Large intestine (tissue), 3 donors: ENCODE results near the gene GALNT12. TPM values are rescaled to one million over a fixed set of nuclear protein-coding genes. Genes with fewer than 3 reads are reported as not detected.
A peak's percentile ranks its signal among the peaks of the same experiment; 100 is the strongest.

ENCODE experiments used
- DNase-seq, 2 donors: peaks; one replicate each; pipeline versions ENCODE4 v3.0.0 to v3.0.0-alpha.2; 2013
- H3K27ac ChIP-seq: one replicate; pipeline ENCODE4 v1.5.1; 2013; ENCODE audit warnings: low read length
- H3K27me3 ChIP-seq: 2 replicates; pipeline ENCODE4 v1.6.1; 2013; ENCODE audit warnings: low read length; ENCODE audit not compliant: control insufficient read depth, insufficient read depth
- H3K36me3 ChIP-seq: 2 replicates; pipeline ENCODE4 v1.6.1; 2013; ENCODE audit warnings: low read length; ENCODE audit not compliant: control insufficient read depth, insufficient read depth
- H3K4me1 ChIP-seq: one replicate; pipeline ENCODE4 v1.6.1; 2013; ENCODE audit warnings: low read length; ENCODE audit not compliant: control insufficient read depth, insufficient read depth
- H3K4me3 ChIP-seq: one replicate; pipeline ENCODE4 v1.5.1; 2013; ENCODE audit warnings: low read length
- H3K9me3 ChIP-seq: one replicate; pipeline ENCODE4 v1.6.1; 2013; ENCODE audit warnings: mild to moderate bottlenecking, low read depth, low read length, moderate library complexity; ENCODE audit not compliant: control insufficient read depth
- WGBS: methylation state at CpG from one replicate; pipeline ENCODE4 v1.1.5; 2013; ENCODE audit warnings: low lambda C conversion rate; ENCODE audit not compliant: insufficient coverage; 5-methylcytosine and 5-hydroxymethylcytosine counted together
- polyA plus RNA-seq: library from polyadenylated mRNA; unstranded; fragments of 120-200 nt; gene quantifications from one replicate; pipeline ENCODE4 v1.2.1, GENCODE V29; 2013

GALNT12 gene
- polyA plus RNA-seq, 1 donor, result 45.6 TPM

DNA sequence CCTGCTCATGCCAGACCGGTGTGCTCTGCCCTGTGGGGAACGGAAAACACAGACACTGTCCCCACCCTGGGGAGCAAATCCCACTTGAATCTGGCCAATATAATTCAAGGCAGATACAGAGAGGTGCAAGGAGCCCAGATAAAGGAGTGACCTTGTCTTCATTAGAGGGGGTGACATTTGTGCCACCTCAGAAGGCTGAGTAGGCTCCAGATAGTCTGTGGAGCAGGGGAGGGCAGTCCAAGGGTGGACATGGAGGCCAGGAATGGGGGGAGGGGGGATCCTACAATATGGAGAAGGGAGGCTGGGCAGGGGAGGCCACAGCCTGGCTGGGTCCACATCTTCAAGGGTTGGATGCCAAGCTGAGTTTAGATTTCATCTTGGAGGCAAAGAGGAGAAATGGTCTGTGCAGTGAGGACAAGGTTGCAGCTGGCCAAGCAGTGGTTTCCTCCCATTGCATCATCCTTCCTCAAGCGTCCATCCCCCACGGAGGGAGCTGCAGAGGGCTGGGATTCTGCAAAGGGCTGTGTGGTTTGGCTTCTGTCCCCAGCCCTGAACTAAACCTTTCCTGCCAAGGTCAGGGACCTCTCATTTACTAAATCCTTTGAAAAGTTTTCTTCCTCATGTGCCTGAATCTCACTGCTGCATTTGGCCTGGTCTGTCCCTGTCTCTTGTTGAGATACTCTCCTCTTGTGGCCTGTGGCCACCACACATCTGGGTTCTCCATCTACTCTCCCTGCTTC, 60.1 kb downstream of the GALNT12 start:
- no CpG with 5 or more reads among the region's 4 CpGs for WGBS
- DNase-seq, result peak in 1 of 2 donors; percentile 27
- H3K4me1 ChIP-seq, result no peaks in the 10 kb centered on the region
- H3K9me3 ChIP-seq, result no peaks in the 10 kb centered on the region
- H3K27ac ChIP-seq, result no peak overlapping the region
- H3K36me3 ChIP-seq, result no peaks in the 10 kb centered on the region
- H3K4me3 ChIP-seq, result no peak overlapping the region
- no peaks in the 10 kb centered on the region for H3K27me3 ChIP-seq

DNA sequence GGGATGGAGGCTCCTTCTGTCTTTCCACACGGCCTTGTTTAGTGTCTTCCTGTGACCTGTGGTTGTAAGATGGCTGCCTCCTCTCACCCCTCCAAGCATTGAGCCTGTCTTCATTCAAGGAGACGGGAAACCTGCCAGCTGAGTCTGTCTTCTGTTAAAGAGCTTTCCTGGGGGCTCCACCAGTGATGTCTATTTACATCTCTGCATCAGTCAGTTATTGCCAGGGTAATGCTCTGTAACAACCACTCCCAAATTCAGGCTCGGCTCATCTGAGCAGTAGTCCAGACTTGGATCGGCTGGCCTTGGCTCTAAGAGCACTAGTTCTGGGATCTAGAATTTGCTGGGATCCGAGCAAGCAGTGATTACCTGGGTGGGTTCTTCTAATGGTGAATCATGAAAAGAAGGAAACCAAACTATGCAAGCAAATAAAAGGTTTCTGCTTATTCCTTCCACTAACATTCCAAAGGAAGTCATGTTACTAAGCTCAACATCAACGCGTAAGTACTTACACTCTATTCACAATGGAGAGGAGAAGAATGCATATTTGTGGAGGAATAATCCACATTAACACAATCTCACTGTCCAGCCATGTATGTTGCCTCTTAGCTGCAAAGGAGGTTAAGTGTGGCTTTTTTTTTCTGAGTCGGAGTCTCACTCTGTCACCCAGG, 61.7 kb downstream of the GALNT12 start:
- no CpG with 5 or more reads among the region's 8 CpGs for WGBS

DNA sequence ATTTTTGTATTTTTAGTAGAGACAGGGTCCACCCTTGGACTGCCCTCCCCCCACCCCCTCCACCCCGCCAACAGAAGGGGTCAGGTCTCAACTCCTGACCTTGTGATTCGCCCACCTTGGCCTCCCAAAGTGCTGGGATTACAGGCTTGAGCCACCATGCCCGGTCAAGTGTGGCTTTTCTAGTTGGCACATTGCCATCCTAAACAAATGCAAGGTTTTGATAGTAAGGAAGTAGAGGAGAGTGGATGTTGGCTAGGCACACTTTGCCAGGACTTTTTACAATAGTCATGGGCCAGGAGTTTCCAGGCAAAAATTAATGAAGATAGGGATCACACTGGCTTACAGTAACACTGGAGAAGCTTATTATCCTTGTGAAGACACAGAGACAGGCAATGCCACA, 62.4 kb downstream of the GALNT12 start:
- Histone ChIP-seq H3K4me1 (no peaks in the 10 kb centered on the region), H3K27me3 (no peaks in the 10 kb centered on the region), H3K4me3 (no peak overlapping the region), H3K9me3 (no peaks in the 10 kb centered on the region), H3K27ac (no peak overlapping the region), H3K36me3 (no peaks in the 10 kb centered on the region)
- no peak for DNase-seq
- WGBS, result no CpG with 5 or more reads among the region's 3 CpGs

More for the DNA sequence above, 61.7 kb downstream of the GALNT12 start:
- no peak overlapping the region for H3K27ac ChIP-seq
- H3K27me3 ChIP-seq, result no peaks in the 10 kb centered on the region
- H3K9me3 ChIP-seq, result no peaks in the 10 kb centered on the region
- no peaks in the 10 kb centered on the region for H3K4me1 ChIP-seq
- H3K36me3 ChIP-seq, result no peaks in the 10 kb centered on the region
- H3K4me3 ChIP-seq, result no peak overlapping the region
- DNase-seq, result no peak

DNA sequence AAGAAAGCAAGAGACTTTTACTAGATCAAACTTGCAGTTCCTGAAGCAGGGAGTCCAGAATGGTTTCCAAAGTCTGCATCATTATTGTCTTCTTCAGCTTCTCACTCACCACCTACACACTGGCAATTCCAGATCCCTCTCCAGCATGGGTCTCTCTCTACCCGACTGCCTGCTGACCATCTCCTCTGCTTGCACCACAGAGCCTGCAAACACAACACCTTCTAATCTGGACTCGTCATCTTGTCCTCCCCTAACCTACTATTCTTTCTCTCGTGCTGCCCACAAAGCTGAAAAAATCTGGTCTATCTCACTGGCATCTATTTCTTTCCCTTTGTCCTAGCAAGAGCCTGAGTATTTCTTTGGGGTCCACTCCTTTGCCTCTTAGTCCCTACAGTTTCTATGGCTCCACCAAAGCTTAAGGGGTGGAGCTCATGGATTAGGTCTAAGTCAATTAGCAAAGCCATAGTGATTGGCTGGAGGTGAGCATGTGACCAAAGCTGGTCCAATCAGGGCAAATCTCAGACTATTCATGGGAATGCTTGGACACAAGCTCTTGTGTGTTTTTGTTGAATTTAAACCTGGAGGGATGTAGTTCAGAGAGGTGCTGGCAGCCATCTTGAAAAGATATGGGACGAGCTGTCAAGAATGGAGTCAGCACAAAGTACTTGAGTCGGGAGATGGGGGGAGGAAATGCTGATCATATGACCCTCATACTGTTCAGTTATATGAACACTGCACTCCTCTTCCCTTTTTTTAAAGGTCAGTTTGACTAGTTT, 63.5 kb downstream of the GALNT12 start:
- 57% methylated on average over 2 of the region's 5 CpGs for whole genome bisulfite sequencing

DNA sequence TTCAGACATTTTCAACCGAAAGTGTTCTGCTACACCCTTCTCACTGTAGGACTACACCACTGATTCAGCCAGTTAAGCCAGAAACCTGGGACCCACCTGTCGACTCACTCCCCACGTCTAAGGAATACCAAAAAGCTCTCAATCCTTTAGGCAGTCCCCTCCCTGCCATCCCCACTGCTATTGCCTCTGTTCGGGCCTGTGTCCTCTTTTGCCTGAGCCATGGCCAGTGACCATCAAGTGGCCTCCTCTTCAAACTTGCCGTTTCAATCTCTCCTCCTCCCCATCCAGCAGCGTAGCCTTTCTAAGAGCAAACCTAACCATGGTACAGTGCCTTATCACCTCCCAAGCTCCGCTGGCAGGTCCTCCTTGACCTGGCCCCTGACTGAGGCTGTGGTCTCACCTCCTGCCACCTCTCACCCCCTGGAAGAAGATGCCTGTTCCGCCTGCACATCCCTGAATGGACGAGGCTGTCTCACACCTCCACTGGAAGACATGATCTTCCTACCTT, 64.1 kb downstream of the GALNT12 start:
- Histone ChIP-seq H3K27ac (no peak overlapping the region), H3K4me3 (no peak overlapping the region), H3K36me3 (no peaks in the 10 kb centered on the region), H3K4me1 (no peaks in the 10 kb centered on the region), H3K27me3 (no peaks in the 10 kb centered on the region), H3K9me3 (no peaks in the 10 kb centered on the region)
- 70% methylated on average over 2 of the region's 9 CpGs for WGBS
- DNase-seq, result no peak

More for the DNA sequence above, 63.5 kb downstream of the GALNT12 start:
- H3K4me1 ChIP-seq, result no peaks in the 10 kb centered on the region
- no peaks in the 10 kb centered on the region for H3K27me3 ChIP-seq
- no peak for DNase-seq
- no peaks in the 10 kb centered on the region for H3K36me3 ChIP-seq
- no peak overlapping the region for H3K27ac ChIP-seq
- H3K4me3 ChIP-seq, result no peak overlapping the region
- H3K9me3 ChIP-seq, result no peaks in the 10 kb centered on the region

DNA sequence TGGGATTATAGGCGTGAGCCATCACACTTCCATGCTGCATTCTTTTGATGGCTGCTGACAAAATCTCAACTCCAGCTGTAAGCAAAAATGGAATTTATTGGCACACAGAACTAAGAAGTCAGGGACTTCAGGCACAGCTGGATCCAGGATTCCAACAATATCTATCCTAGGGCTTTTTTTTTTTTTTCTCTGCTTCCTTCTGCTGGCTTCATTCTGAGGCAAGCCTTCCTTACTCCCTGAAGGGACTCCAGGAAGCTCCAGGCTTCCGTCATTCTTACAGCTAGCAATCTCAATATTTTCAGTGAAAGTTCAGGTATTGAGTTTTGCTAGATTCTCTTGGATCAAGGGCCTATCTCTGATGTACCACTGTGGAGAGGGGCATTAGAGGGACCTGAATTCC, 66.1 kb downstream of the GALNT12 start:
- Histone ChIP-seq H3K4me1 (no peaks in the 10 kb centered on the region), H3K4me3 (no peak overlapping the region), H3K36me3 (no peaks in the 10 kb centered on the region), H3K9me3 (no peaks in the 10 kb centered on the region), H3K27me3 (peaks cover 3% of the 10 kb centered on the region), H3K27ac (no peak overlapping the region)
- no peak for DNase-seq
- no CpG with 5 or more reads among the region's 2 CpGs for whole genome bisulfite sequencing

DNA sequence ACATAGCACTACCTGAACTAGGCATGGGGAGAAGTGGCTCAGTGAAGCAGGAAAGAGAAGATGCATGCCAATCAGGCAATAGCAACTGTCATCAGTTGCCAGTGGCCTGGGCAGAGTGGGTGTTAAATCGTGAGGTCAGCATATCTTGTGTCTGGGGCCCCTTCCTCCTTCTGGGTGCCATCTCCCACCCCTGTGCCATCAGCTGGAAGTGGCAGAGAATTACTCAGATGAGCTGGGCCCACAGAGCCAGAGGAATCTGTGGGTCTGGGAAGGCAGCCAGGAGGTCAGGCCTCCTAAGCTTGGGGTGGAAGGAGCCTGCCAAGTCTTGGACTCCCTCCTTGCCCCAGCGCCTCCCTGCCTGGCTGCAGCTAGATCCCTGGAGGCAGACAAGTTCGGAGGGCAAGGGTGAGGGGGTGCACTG, 66.5 kb downstream of the GALNT12 start:
- peaks cover 3% of the 10 kb centered on the region for H3K27me3 ChIP-seq
- H3K4me1 ChIP-seq, result no peaks in the 10 kb centered on the region
- no peaks in the 10 kb centered on the region for H3K36me3 ChIP-seq
- no peak overlapping the region for H3K27ac ChIP-seq
- no CpG with 5 or more reads among the region's 3 CpGs for WGBS
- H3K9me3 ChIP-seq, result no peaks in the 10 kb centered on the region
- no peak overlapping the region for H3K4me3 ChIP-seq
- DNase-seq, result no peak

DNA sequence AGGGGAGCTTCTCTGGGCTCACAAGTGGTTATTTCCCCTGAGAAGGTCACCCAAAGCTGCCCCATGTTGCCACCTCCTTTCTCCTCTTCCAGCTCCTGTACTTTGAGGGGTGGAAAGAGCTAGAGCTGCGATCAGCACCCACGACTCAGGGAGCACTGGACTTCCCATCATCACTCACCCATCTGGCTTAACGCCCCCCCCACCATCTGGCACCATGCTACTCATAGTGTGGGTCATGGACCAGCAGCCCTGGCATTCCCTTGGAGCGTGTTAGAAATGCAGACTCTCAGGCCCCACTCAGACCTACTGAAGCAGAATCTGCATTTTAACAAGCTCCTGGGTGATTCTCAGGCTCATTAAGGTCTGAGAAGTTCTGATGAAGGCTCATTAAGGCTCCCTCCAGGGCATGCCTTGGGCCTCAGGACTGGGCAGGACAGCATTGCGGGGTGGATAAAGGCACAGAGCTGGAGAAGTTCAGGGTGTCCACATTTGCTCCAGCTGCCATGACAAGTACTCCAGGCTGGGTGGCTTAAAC, 67.3 kb downstream of the GALNT12 start:
- Histone ChIP-seq H3K9me3 (no peaks in the 10 kb centered on the region), H3K4me3 (no peak overlapping the region), H3K27me3 (peaks cover 3% of the 10 kb centered on the region), H3K27ac (no peak overlapping the region), H3K4me1 (no peaks in the 10 kb centered on the region), H3K36me3 (no peaks in the 10 kb centered on the region)
- WGBS, result no CpG with 5 or more reads among the region's 5 CpGs
- DNase-seq, result no peak

DNA sequence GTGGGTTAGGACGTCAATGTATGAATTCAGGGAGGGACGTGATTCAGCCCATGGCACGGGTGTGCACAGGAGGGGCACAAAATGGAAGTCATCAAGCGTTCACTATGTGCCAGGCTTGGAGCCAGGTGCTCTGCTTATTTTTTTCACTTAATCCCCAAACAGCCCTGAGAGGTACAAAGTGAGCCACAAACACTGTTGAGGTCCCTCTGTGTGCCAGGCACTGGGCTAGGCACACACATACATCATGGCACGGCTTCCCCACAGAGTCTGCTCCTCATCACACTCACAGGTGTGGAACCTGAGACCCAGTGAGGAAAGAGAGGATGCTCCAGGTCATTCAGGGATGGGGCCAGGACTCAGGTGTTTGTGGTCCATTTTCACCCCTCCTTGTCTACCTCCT, 68.1 kb downstream of the GALNT12 start:
- Histone ChIP-seq H3K27me3 (peaks cover 3% of the 10 kb centered on the region), H3K36me3 (no peaks in the 10 kb centered on the region), H3K27ac (no peak overlapping the region), H3K4me1 (no peaks in the 10 kb centered on the region), H3K9me3 (no peaks in the 10 kb centered on the region), H3K4me3 (no peak overlapping the region)
- DNase-seq, result no peak
- WGBS, result no CpG with 5 or more reads among the region's 5 CpGs

DNA sequence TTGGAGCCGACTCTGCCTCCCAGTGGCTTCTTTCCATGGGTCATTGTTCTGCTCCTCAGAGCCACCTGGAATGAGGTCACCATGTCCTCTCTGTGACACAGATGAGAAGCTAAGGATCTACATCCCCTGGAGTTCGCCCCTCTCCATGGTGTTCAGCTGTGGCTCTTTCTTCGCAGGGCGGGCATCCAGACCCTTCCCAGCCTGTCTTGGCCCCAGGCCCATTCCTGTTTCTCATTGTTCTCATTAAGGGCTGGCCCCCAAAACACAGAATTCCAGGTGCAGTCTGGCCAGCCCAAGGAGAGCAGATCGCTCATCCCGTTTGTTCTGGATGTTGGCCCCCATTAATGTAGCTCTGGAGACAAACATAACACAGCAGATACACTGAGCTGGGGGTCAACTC, 69.8 kb downstream of the GALNT12 start:
- WGBS, result no CpG with 5 or more reads among the region's 6 CpGs
- Histone ChIP-seq H3K4me3 (no peak overlapping the region), H3K27me3 (peaks cover 3% of the 10 kb centered on the region), H3K27ac (no peak overlapping the region), H3K9me3 (no peaks in the 10 kb centered on the region), H3K36me3 (no peaks in the 10 kb centered on the region), H3K4me1 (no peaks in the 10 kb centered on the region)
- DNase-seq, result no peak
